Measurements from ENCODE around the gene GMEB2.

GRCh38 chr20:63572071-63572787, 54.7 kb downstream of the GMEB2 start:
- no peak for TF ChIP-seq USF2 (IDR thresholded peaks at IDR 0.05; ENCODE audit: borderline replicate concordance, low read depth, low read length)
- TF ChIP-seq GABPA (IDR thresholded peaks at IDR 0.05; ENCODE audit: low read depth), result no peak
- TF ChIP-seq EP300 (IDR thresholded peaks at IDR 0.05; ENCODE audit: borderline replicate concordance in 1 of 2, low read depth in 1 of 2, low read length in 1 of 2), result no peak
- TF ChIP-seq RAD21 (IDR thresholded peaks at IDR 0.05; ENCODE audit: low read length), result no peak
- no peak for TF ChIP-seq NRF1 (IDR thresholded peaks at IDR 0.05; ENCODE audit: low read depth, low read length)
- no peak for TF ChIP-seq REST (IDR thresholded peaks at IDR 0.05; ENCODE audit: low read depth, low read length)
